ENCODE data around the gene FOXK2.

- no peak for TF ChIP-seq CTCF (IDR thresholded peaks at IDR 0.05)
- no peak for TF ChIP-seq ATF2 (CRISPR knock-in tag; IDR thresholded peaks at IDR 0.05; ENCODE audit: borderline replicate concordance, low read depth)
- no peak for TF ChIP-seq TEAD1 (CRISPR knock-in tag; IDR thresholded peaks at IDR 0.05)
- TF ChIP-seq ATF6 (CRISPR knock-in tag; IDR thresholded peaks at IDR 0.05) = no peak
- no peak for TF ChIP-seq JUN (CRISPR knock-in tag; IDR thresholded peaks at IDR 0.05)
- TF ChIP-seq ZNF317 (CRISPR knock-in tag; IDR thresholded peaks at IDR 0.05; ENCODE audit: borderline replicate concordance, low read depth) = no peak
- no peak for TF ChIP-seq GRHL2 (CRISPR knock-in tag; IDR thresholded peaks at IDR 0.05; ENCODE audit: insufficient replicate concordance, severe bottlenecking)
- TF ChIP-seq FOXJ3 (CRISPR knock-in tag; IDR thresholded peaks at IDR 0.05; ENCODE audit: borderline replicate concordance) = no peak
- TF ChIP-seq GABPB1 (CRISPR knock-in tag; IDR thresholded peaks at IDR 0.05) = no peak
- TF ChIP-seq ZBTB43 (CRISPR knock-in tag; IDR thresholded peaks at IDR 0.05) = no peak
- TF ChIP-seq MAX (CRISPR knock-in tag; IDR thresholded peaks at IDR 0.05) = no peak
- no peak for TF ChIP-seq IRF1 (CRISPR knock-in tag; IDR thresholded peaks at IDR 0.05)
These were observed 57.8 kb downstream of the FOXK2 start for GRCh38 chr17:82577300-82577699.

All from WTC11 (cell line).